Measurements from ENCODE around the gene MEIS2.

DNA sequence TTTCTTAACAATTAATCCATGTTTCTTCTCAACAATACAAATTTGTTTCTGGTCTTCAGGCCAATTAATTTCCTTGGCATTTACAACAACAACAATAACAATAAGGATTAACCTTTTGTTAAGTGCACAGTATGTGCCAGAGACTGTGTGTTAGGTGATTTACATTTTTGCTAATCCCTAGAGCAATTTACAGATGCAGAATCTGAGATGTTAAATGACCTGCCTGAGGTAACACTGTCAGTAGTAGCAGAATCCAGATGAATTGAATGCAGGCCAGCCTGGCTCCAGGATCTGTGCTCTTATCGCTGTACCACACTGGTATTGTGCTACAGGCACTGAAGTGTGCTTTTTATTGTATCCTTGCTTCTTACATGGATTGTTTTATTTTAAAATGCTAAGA lies 122.2 kb downstream of the MEIS2 start:
- no peak for TF ChIP-seq POLR2A (IDR thresholded peaks at IDR 0.05)
- TF ChIP-seq, protein P1, sequence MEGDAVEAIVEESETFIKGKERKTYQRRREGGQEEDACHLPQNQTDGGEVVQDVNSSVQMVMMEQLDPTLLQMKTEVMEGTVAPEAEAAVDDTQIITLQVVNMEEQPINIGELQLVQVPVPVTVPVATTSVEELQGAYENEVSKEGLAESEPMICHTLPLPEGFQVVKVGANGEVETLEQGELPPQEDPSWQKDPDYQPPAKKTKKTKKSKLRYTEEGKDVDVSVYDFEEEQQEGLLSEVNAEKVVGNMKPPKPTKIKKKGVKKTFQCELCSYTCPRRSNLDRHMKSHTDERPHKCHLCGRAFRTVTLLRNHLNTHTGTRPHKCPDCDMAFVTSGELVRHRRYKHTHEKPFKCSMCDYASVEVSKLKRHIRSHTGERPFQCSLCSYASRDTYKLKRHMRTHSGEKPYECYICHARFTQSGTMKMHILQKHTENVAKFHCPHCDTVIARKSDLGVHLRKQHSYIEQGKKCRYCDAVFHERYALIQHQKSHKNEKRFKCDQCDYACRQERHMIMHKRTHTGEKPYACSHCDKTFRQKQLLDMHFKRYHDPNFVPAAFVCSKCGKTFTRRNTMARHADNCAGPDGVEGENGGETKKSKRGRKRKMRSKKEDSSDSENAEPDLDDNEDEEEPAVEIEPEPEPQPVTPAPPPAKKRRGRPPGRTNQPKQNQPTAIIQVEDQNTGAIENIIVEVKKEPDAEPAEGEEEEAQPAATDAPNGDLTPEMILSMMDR (IDR thresholded peaks at IDR 0.05), result no peak

All from Peyer's patch (tissue), 4 donors.